ENCODE results near the gene PRKN.

- no peak for TF ChIP-seq CTCF (IDR thresholded peaks at IDR 0.05)
- TF ChIP-seq POLR2AphosphoS5 (IDR thresholded peaks at IDR 0.05; ENCODE audit: insufficient read depth in 1 of 2, low read depth in 1 of 2), result no peak
- no peak for TF ChIP-seq POLR2A (IDR thresholded peaks at IDR 0.05)
Observed at GRCh38 chr6:162753775-162754174, 26.2 kb upstream of the PRKN start.
